ENCODE measurements around the gene MAN2B2.
A peak's percentile ranks its signal among the peaks of the same experiment; 100 is the strongest.

The MAN2B2 gene

DNA sequence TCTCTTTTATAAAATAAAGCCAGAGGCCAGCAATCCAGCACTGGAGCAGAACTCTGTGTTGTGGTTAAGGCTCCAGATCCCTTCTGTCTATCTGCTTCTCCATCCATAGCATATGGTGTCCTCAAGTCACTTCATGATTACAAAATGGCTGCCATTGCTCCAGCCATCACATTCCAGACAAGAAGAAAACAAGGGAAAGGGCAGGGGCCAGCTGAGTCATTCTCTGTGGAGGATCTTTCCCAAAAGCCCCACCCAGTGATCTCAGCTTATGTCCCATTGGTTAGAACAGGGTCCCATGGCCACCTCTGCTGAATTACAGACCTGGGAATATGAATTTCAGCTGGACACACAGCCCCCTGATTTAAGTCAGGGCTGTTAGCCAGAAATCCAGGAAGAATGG, 34.1 kb upstream of the MAN2B2 start:
- no peak for DNase-seq (ENCODE audit: low read depth)
- TF ChIP-seq, protein P1, sequence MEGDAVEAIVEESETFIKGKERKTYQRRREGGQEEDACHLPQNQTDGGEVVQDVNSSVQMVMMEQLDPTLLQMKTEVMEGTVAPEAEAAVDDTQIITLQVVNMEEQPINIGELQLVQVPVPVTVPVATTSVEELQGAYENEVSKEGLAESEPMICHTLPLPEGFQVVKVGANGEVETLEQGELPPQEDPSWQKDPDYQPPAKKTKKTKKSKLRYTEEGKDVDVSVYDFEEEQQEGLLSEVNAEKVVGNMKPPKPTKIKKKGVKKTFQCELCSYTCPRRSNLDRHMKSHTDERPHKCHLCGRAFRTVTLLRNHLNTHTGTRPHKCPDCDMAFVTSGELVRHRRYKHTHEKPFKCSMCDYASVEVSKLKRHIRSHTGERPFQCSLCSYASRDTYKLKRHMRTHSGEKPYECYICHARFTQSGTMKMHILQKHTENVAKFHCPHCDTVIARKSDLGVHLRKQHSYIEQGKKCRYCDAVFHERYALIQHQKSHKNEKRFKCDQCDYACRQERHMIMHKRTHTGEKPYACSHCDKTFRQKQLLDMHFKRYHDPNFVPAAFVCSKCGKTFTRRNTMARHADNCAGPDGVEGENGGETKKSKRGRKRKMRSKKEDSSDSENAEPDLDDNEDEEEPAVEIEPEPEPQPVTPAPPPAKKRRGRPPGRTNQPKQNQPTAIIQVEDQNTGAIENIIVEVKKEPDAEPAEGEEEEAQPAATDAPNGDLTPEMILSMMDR (IDR thresholded peaks at IDR 0.05; ENCODE audit: control insufficient read depth, insufficient read depth, low read depth, low read length, missing control alignments): no peak
- H3K4me3 ChIP-seq (ENCODE audit: control insufficient read depth, low read depth, low read length): no peak overlapping the region

GRCh38 chr4:6541789-6542188, 33.2 kb upstream of the MAN2B2 start:
- DNase-seq (ENCODE audit: low read depth): no peak
- TF ChIP-seq, protein P1 (IDR thresholded peaks at IDR 0.05; ENCODE audit: control insufficient read depth, insufficient read depth, low read depth, low read length, missing control alignments): no peak
- H3K4me3 ChIP-seq (ENCODE audit: control insufficient read depth, low read depth, low read length): no peak overlapping the region

- no peak for DNase-seq (ENCODE audit: low read depth)
- no peak overlapping the region for H3K4me3 ChIP-seq (ENCODE audit: control insufficient read depth, low read depth, low read length)
- TF ChIP-seq, protein P1 (IDR thresholded peaks at IDR 0.05; ENCODE audit: control insufficient read depth, insufficient read depth, low read depth, low read length, missing control alignments): no peak
Observed at GRCh38 chr4:6542951-6543350, 32.0 kb upstream of the MAN2B2 start.

- no peak overlapping the region for H3K4me3 ChIP-seq (ENCODE audit: control insufficient read depth, low read depth, low read length)
- TF ChIP-seq, protein P1 (IDR thresholded peaks at IDR 0.05; ENCODE audit: control insufficient read depth, insufficient read depth, low read depth, low read length, missing control alignments): no peak
- DNase-seq (ENCODE audit: low read depth): no peak
Observed at GRCh38 chr4:6546091-6546490, 28.9 kb upstream of the MAN2B2 start.

GRCh38 chr4:6546681-6547447, 28.1 kb upstream of the MAN2B2 start:
- TF ChIP-seq, protein P1 (IDR thresholded peaks at IDR 0.05; ENCODE audit: control insufficient read depth, insufficient read depth, low read depth, low read length, missing control alignments): peak; percentile 93
- DNase-seq (ENCODE audit: low read depth): peak; percentile 16

GRCh38 chr4:6548201-6548881, 26.6 kb upstream of the MAN2B2 start:
- DNase-seq (ENCODE audit: low read depth): peak; percentile 2
- TF ChIP-seq, protein P1 (IDR thresholded peaks at IDR 0.05; ENCODE audit: control insufficient read depth, insufficient read depth, low read depth, low read length, missing control alignments): peak; percentile 53

More at GRCh38 chr4:6546681-6547447, 28.1 kb upstream of the MAN2B2 start:
- no peak overlapping the region for H3K4me3 ChIP-seq (ENCODE audit: control insufficient read depth, low read depth, low read length)

More at GRCh38 chr4:6548201-6548881, 26.6 kb upstream of the MAN2B2 start:
- no peak overlapping the region for H3K4me3 ChIP-seq (ENCODE audit: control insufficient read depth, low read depth, low read length)

Data from AG09309 (cell line).